Neutrophil (primary cell): ENCODE measurements around the gene GOLPH3L.
"Not testable (repeated sequence)": the region's sequence is repeated elsewhere in the genome, so short reads cannot be mapped to it uniquely, and the experiment has no call there.

Experiments
- H3K27ac ChIP-seq: fragments of 200-600 bp; sonication (generic); 2 replicates; pipeline ENCODE4 v1.5.1; 2016; ENCODE audit warnings: mild to moderate bottlenecking, moderate library complexity
- H3K27me3 ChIP-seq: fragments of 200-600 bp; sonication (generic); 2 replicates; pipeline ENCODE4 v1.6.0; 2016; ENCODE audit warnings: mild to moderate bottlenecking
- H3K36me3 ChIP-seq: fragments of 200-600 bp; sonication (generic); 2 replicates; pipeline ENCODE4 v1.5.1; 2017
- H3K4me1 ChIP-seq, 2 experiments: fragments of 200-600 bp in 1 of 2; sonication (generic) in 1 of 2; 1 replicate in 1 of 2; 2 replicates in 1 of 2; pipeline versions ENCODE4 v1.5.1 to v1.6.1; 2013 to 2016; ENCODE audit warnings: low read depth in 1 of 2, low read length in 1 of 2, mild to moderate bottlenecking in 1 of 2, moderate library complexity in 1 of 2; ENCODE audit not compliant: control insufficient read depth in 1 of 2, insufficient read depth in 1 of 2
- H3K4me3 ChIP-seq, 2 experiments: fragments of 200-600 bp in 1 of 2; sonication (generic) in 1 of 2; 1 replicate in 1 of 2; 2 replicates in 1 of 2; pipeline ENCODE4 v1.5.1; 2013 to 2016; ENCODE audit warnings: low read depth in 1 of 2, low read length in 1 of 2, mild to moderate bottlenecking in 1 of 2, moderate library complexity in 1 of 2
- H3K9me3 ChIP-seq: fragments of 200-600 bp; sonication (generic); 2 replicates; pipeline ENCODE4 v1.5.1; 2016
- CTCF ChIP-seq: fragments of 200-600 bp; sonication (generic); IDR thresholded peaks from 2 replicates; pipeline ENCODE4 v1.5.1; 2016; ENCODE audit warnings: antibody characterized with exemption

Gene GOLPH3L

DNA sequence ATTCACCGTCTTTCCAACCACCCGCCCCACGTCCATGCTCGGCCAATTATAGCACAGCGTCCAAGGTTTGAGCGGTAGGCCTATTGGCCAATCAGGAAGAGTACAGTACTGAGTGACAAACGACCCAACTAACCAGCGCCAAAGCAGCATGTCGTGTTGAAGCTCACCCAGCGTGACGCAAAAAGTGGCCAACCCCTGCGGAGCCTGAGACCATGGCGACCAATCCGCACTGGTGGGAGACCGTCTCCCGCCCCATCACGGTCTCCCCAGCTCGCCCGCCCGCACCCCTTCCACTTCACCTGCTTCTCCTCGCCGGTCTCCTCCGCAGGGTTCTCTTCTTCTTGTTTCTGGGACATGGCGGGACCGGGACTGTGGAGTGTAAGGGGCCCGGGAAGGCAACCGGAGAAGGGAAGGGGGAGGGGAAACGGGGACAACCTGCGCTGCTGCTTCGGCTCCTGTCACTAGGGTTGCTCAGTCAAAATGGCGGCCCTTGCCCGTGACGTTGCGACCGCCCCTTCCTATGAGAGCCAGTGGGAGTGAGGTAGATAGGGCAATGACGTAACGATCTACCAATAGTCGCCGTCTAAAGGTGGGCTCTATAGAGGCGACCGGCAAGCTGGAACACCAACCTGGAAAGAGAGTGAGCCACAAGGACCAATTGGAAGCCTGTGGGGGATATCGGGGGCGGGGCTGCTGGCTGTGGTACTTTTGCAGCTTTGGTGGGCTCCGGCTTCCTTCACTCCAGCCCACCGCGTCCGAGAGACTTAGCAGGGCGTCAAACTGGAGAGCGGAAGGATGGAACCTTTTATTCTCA lies 67.6 kb downstream of the GOLPH3L start, which contains the start of gene ENSA:
TSS of gene ENSA (minus strand) at position 498 of the 814 bp plus-strand sequence. CDS start at position 356, 142 bp downstream.
- Histone ChIP-seq H3K4me3 (peak within 1 kb of the TSS; percentile 76 to 79), H3K36me3 (peaks cover 29% of the 10 kb centered on the region), H3K4me1 (peaks cover 27% of the 10 kb centered on the region in 2 experiments), H3K27ac (peak within 1 kb of the TSS; percentile 96), H3K27me3 (no peaks in the 10 kb centered on the region), H3K9me3 (no peaks in the 10 kb centered on the region)
- TF ChIP-seq CTCF: peak; percentile 49

DNA sequence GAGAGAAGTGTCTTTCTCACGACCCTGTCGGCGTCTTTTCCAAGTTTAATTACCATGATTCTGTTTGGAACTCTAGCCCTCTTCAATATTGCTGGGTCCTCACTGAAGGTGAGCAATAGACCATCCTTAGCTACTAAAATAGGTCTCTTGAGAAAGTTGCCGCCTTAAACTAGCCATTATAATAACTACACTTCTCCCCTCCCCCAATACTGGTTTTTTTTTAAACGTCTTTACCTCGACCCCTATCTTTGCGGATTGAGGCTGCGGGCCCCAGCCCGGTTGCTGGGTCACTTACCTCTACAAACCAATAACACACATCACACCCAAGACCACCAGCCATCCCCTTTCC lies 68.2 kb downstream of the GOLPH3L start:
- H3K27me3 ChIP-seq: no peaks in the 10 kb centered on the region
- no peak for TF ChIP-seq CTCF
- H3K4me1 ChIP-seq: peaks cover 33% of the 10 kb centered on the region in 2 experiments
- peaks cover 34% of the 10 kb centered on the region for H3K36me3 ChIP-seq
- peak overlapping the region; percentile 96 for H3K27ac ChIP-seq
- H3K9me3 ChIP-seq: no peaks in the 10 kb centered on the region
- H3K4me3 ChIP-seq: peak overlapping the region; percentile 76 to 79

DNA sequence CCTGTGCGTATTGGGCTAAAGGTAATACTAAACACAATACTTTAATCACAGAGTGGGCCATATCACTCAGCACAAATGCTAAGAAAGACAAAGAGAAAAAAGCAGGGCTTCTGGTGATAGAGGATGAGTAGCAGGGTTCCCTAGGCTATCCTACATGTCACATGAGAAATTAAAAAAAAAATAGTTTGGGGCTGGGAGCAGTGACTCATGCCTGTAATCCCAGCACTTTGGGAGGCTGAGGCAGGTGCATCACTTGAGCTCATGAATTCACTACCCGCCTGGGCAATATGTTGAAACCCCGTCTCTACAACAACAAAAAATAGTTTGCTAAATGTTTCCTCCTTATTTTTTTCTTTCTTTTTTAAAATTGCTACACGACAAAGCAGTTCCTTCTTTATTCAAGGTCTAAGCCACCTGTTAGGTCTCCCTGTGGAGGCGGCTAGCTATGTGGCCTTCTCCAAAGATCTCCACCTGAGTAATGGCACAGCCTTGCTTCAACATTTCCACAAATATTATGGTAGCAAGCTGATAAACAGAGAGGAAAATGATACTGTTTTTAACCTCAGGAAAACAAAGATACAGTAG lies 69.0 kb downstream of the GOLPH3L start:
- no peaks in the 10 kb centered on the region for H3K9me3 ChIP-seq
- H3K27me3 ChIP-seq: no peaks in the 10 kb centered on the region
- H3K4me3 ChIP-seq: peak overlapping the region; percentile 76 to 79
- H3K27ac ChIP-seq: peak overlapping the region; percentile 96
- peaks cover 34 to 37% of the 10 kb centered on the region in 2 experiments for H3K4me1 ChIP-seq
- H3K36me3 ChIP-seq: peaks cover 39% of the 10 kb centered on the region
- no peak for TF ChIP-seq CTCF

DNA sequence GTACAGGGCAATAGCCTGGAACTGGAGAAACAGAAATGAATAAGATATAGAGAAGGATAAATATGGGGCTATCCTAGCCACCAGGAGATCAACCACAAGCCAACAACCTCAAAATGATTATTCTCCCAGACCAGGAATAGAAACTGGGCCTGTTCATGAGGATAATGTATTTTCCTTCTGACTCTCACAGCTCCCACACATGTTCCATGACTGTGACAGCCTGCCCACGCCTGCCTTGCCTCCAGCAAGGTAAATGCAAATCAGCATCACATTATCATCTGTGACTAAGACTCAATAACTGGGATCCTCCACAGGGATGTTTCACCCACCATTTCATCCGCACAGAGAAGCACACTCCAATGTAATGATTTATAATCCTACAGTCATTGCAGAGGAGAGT lies 70.8 kb downstream of the GOLPH3L start:
- no peaks in the 10 kb centered on the region for H3K27me3 ChIP-seq
- no peak overlapping the region for H3K4me3 ChIP-seq
- H3K4me1 ChIP-seq: peaks cover 48 to 54% of the 10 kb centered on the region in 2 experiments
- peak overlapping the region; percentile 96 for H3K27ac ChIP-seq
- no peak for TF ChIP-seq CTCF
- H3K36me3 ChIP-seq: peaks cover 40% of the 10 kb centered on the region
- H3K9me3 ChIP-seq: no peaks in the 10 kb centered on the region

DNA sequence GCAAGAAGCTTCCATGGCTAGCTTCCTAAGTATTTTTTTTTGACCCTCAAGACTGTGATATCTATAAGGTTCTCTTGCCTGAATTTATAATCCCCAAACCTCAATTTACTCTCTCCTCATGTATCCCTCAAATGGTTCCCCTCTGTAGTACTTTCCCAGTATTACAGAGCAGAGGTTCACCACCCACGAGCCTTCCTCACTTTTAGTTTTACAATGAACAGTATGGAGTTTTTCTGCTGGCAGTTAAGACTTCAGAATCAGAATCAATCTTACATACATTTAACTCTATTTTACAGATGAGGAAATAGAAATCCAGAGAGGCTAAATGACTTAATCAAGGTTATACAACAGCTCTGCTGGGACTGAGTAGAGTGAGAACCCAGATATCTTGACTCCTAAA lies 72.4 kb downstream of the GOLPH3L start:
- H3K27me3 ChIP-seq, H3K4me3 ChIP-seq, H3K9me3 ChIP-seq: not testable (repeated sequence)
- Histone ChIP-seq H3K36me3 (peaks cover 40% of the 10 kb centered on the region), H3K27ac (peak overlapping the region; percentile 96), H3K4me1 (peaks cover 57 to 64% of the 10 kb centered on the region in 2 experiments)

DNA sequence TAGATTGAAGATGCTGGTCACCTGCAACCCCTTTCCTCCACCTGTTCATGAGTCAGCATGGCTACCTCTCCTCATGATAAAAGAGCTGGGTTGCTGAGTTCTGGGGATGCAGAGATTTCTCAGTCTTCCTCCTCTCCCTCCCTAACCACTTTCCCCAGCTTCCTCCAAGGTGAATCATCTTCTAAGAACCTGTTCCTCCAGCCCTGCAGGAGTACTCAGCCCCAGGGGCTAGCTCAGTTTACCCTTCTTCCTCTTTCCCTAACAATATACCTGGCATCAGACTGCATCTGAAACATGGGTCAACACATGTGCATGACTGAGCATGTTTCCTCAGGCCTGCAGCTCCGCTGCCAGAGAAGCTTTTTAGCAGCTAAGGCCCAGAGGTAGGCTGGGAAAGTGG lies 72.8 kb downstream of the GOLPH3L start:
- not testable (repeated sequence) for H3K27me3 ChIP-seq, H3K9me3 ChIP-seq, H3K4me3 ChIP-seq
- H3K27ac ChIP-seq: peak overlapping the region; percentile 96
- H3K4me1 ChIP-seq: peaks cover 61 to 68% of the 10 kb centered on the region in 2 experiments
- peaks cover 40% of the 10 kb centered on the region for H3K36me3 ChIP-seq
